GM12873 (cell line): Measurements from ENCODE around the gene CTCFL.

Experiments
- CTCF ChIP-seq: IDR thresholded peaks from 2 replicates; pipeline ENCODE4 v1.5.1; 2012; ENCODE audit warnings: low read depth, mild to moderate bottlenecking, moderate library complexity, low read length, control low read depth; ENCODE audit not compliant: insufficient read depth; ENCODE audit errors: missing control alignments

The CTCFL gene

GRCh38 chr20:57474816-57475215 is 50.1 kb downstream of the CTCFL start:
- TF ChIP-seq CTCF = no peak

GRCh38 chr20:57474205-57474604 is 50.7 kb downstream of the CTCFL start:
- TF ChIP-seq CTCF = no peak

GRCh38 chr20:57473246-57474048 is 51.5 kb downstream of the CTCFL start:
- no peak for TF ChIP-seq CTCF

GRCh38 chr20:57471496-57472372 is 53.2 kb downstream of the CTCFL start:
- no peak for TF ChIP-seq CTCF

- TF ChIP-seq CTCF = no peak
Observed at GRCh38 chr20:57470666-57471495, 54.1 kb downstream of the CTCFL start.

- no peak for TF ChIP-seq CTCF
Observed at GRCh38 chr20:57470212-57470522, 54.8 kb downstream of the CTCFL start.
